GM12878 (cell line): ENCODE measurements around the gene ERC1. TPM values are rescaled to one million over a fixed set of nuclear protein-coding genes. Genes with fewer than 3 reads are reported as not detected.

ENCODE experiments used
- ATAC-seq: fragments of 200-7000 bp; cut with Tn5 transposase; 3 replicates; pipeline ENCODE4 v1.9.1; 2020; ENCODE audit warnings: mild to moderate bottlenecking, moderate library complexity
- BruUV-seq: library from RNA; stranded (reverse); fragments of 400-500 nt; replicated peaks from 2 replicates; lab custom pipeline; 2021; lab: Mats Ljungman, UMichigan
- CTCF ChIA-PET: fragments of 300-600 bp; sonication (Branson Sonifier 250); formaldehyde crosslinking; extraction: SDS; loops from one replicate; lab custom pipeline; 2021; ENCODE audit warnings: inconsistent platforms; lab: Yijun Ruan, JAX
- POLR2A ChIA-PET: fragments of 350-600 bp; formaldehyde crosslinking; extraction: SDS; loops from one replicate; lab custom pipeline; 2021; ENCODE audit warnings: inconsistent platforms; lab: Charles Lee
- RAD21 ChIA-PET: fragments of 300-600 bp; sonication (Branson Sonifier 250); formaldehyde crosslinking; loops from one replicate; lab custom pipeline; 2023; ENCODE audit warnings: antibody characterized with exemption; ENCODE audit not compliant: unreplicated experiment; lab: Charles Lee
- SMC1A ChIA-PET: fragments of 300-600 bp; sonication (Branson Sonifier 250); formaldehyde crosslinking; loops from one replicate; lab custom pipeline; 2023; ENCODE audit not compliant: unreplicated experiment, uncharacterized antibody; lab: Charles Lee
- DNase-seq: peaks from one replicate; pipeline ENCODE4 v3.0.0-alpha.2; 2011; ENCODE audit warnings: low read depth, low spot score
- FAIRE-seq: peaks from 3 replicates; lab custom pipeline; 2011; peaks lifted over from hg19 to GRCh38; lab: Jason Lieb, UNC
- H2AFZ ChIP-seq: 2 replicates; pipeline ENCODE4 v1.6.0; 2011; ENCODE audit warnings: low read depth, low read length, control low read depth; ENCODE audit not compliant: control insufficient read depth
- H3K27ac ChIP-seq: 2 replicates; pipeline ENCODE4 v1.5.1; 2011; ENCODE audit warnings: control low read depth; ENCODE audit not compliant: control insufficient read depth, insufficient read depth
- H3K27me3 ChIP-seq, 2 experiments: replicated peaks in 1 of 2; 2 replicates each; pipeline versions ENCODE4 v1.6.0 to v1.6.1; 2011; ENCODE audit warnings: low read length in 1 of 2; ENCODE audit not compliant: control insufficient read depth in 2 of 2, insufficient read depth in 2 of 2
- H3K36me3 ChIP-seq, 2 experiments: 2 replicates each; pipeline ENCODE4 v1.5.1; 2011; ENCODE audit warnings: low read length in 1 of 2; ENCODE audit not compliant: control insufficient read depth in 2 of 2, insufficient read depth in 2 of 2
- H3K4me1 ChIP-seq: 2 replicates; pipeline ENCODE4 v1.6.1; 2011; ENCODE audit warnings: mild to moderate bottlenecking, low read length, moderate library complexity, mixed read lengths; ENCODE audit not compliant: control insufficient read depth, insufficient read depth
- H3K4me2 ChIP-seq: 2 replicates; pipeline ENCODE4 v1.6.0; 2011; ENCODE audit warnings: control low read depth; ENCODE audit not compliant: control insufficient read depth, insufficient read depth
- H3K4me3 ChIP-seq: fragments of 200-600 bp; sonication (generic); 2 replicates; pipeline ENCODE4 v1.5.1; 2016
- H3K79me2 ChIP-seq: 2 replicates; pipeline ENCODE4 v1.6.0; 2011; ENCODE audit warnings: low read length; ENCODE audit not compliant: control insufficient read depth, insufficient read depth
- H3K9ac ChIP-seq: 2 replicates; pipeline ENCODE4 v1.8.0; 2011; ENCODE audit warnings: low read length, control low read depth, mixed read lengths; ENCODE audit not compliant: control insufficient read depth, insufficient read depth
- H3K9me3 ChIP-seq: replicated peaks from 3 replicates; pipeline ENCODE4 v1.5.1; 2011; ENCODE audit warnings: mild to moderate bottlenecking, low read length; ENCODE audit not compliant: control insufficient read depth, insufficient read depth
- H4K20me1 ChIP-seq: 2 replicates; pipeline ENCODE4 v1.6.0; 2011; ENCODE audit not compliant: control insufficient read depth, insufficient read depth
- CBFB ChIP-seq: IDR thresholded peaks from 2 replicates; pipeline ENCODE4 v1.6.1; 2016; ENCODE audit warnings: antibody characterized with exemption, low read depth
- CEBPB ChIP-seq, 2 experiments: fragments of 150-350 bp in 1 of 2; IDR thresholded peaks; 2 replicates each; pipeline ENCODE4 v1.6.1; 2012 to 2014; ENCODE audit warnings: low read depth in 2 of 2, low read length in 2 of 2, borderline replicate concordance in 1 of 2, inconsistent platforms in 1 of 2
- CREB1 ChIP-seq: IDR thresholded peaks from 2 replicates; pipeline ENCODE4 v1.6.1; 2012; ENCODE audit warnings: low read depth, mild to moderate bottlenecking, inconsistent platforms
- ESRRA ChIP-seq: IDR thresholded peaks from 2 replicates; pipeline ENCODE4 v1.6.1; 2012; ENCODE audit warnings: mild to moderate bottlenecking, low read length, improper control_type of control experiment
- JUND ChIP-seq: IDR thresholded peaks from 2 replicates; pipeline ENCODE4 v1.6.1; 2012; ENCODE audit warnings: low read depth, mild to moderate bottlenecking, low read length, improper control_type of control experiment, moderate library complexity
- NFIC ChIP-seq: IDR thresholded peaks from 2 replicates; pipeline ENCODE4 v1.6.1; 2012; ENCODE audit warnings: low read depth, mild to moderate bottlenecking, inconsistent platforms, low read length, moderate library complexity
- NFXL1 ChIP-seq: fragments of 450-650 bp; IDR thresholded peaks from 2 replicates; pipeline ENCODE4 v1.6.1; 2017; ENCODE audit warnings: antibody characterized with exemption, mild to moderate bottlenecking, borderline replicate concordance
- NFYA ChIP-seq: IDR thresholded peaks from 2 replicates; pipeline ENCODE4 v1.6.1; 2011; ENCODE audit warnings: low read depth, mild to moderate bottlenecking, low read length, improper control_type of control experiment, borderline replicate concordance
- PAX8 ChIP-seq: fragments of 450-650 bp; IDR thresholded peaks from 2 replicates; pipeline ENCODE4 v1.6.1; 2017; ENCODE audit warnings: mild to moderate bottlenecking, moderate library complexity
- SMAD1 ChIP-seq: fragments of 450-650 bp; IDR thresholded peaks from 2 replicates; pipeline ENCODE4 v1.6.1; 2018; ENCODE audit warnings: mild to moderate bottlenecking, low read depth; ENCODE audit not compliant: partially characterized antibody
- SMAD5 ChIP-seq: IDR thresholded peaks from 2 replicates; pipeline ENCODE4 v1.6.1; 2016; ENCODE audit warnings: antibody characterized with exemption, low read depth
- ZNF217 ChIP-seq: fragments of 450-650 bp; IDR thresholded peaks from 2 replicates; pipeline ENCODE4 v1.6.1; 2017; ENCODE audit warnings: antibody characterized with exemption, mild to moderate bottlenecking
- WGBS: methylation state at CpG from one replicate; pipeline ENCODE4 v1.1.6; 2016; ENCODE audit warnings: low lambda C conversion rate; ENCODE audit not compliant: insufficient replicate concordance, insufficient coverage; ENCODE audit errors: missing lambda C conversion rate; 5-methylcytosine and 5-hydroxymethylcytosine counted together
- in situ Hi-C: fragments of 300-500 bp; cut with MboI; formaldehyde crosslinking; loops from 9 replicates; pipeline ENCODE4 v1.14.3; 2018; ENCODE audit warnings: mixed read lengths
- intact Hi-C: fragments of 100-400 bp; cut with micrococcal nuclease; formaldehyde crosslinking; loops from one replicate; pipeline ENCODE4 v1.14.2; 2022; ENCODE audit not compliant: unreplicated experiment
- polyA plus RNA-seq, 11 experiments: library from polyadenylated mRNA; depleted of rRNA in 4 of 11; unstranded in 6 of 11; stranded (reverse) in 5 of 11; fragments of >200 nt; fragmentation: Nextera tagmentation in 4 of 11; fragmentation: Illumina TruSeq in 1 of 11; extraction: Ambion mirVana in 4 of 11; extraction: Trizol in 1 of 11; gene quantifications; 1 replicate in 1 of 11; 2 replicates in 10 of 11; pipeline versions ENCODE4 v1.2.1 to v1.2.3, GENCODE V29; 2011 to 2016; ENCODE audit warnings: inconsistent platforms in 2 of 11, missing spikeins in 2 of 11, low read depth in 1 of 11
- total RNA-seq, 4 experiments: library from RNA; depleted of rRNA in 3 of 4; stranded (reverse); fragments of >200 nt in 3 of 4; fragmentation: Illumina TruSeq in 1 of 4; extraction: Trizol in 1 of 4; gene quantifications; 2 replicates each; pipeline versions ENCODE4 v1.2.1 to v1.2.3, GENCODE V29; 2013 to 2021

Gene ERC1
- total and polyA plus RNA-seq, 10 of the 15 experiments (the other 5 are each of a cell fraction or from before 2014, with no cell fraction given): 0.75 to 8.0 (median 5.0) TPM

GRCh38 chr12:1528791-1529190 is 537.8 kb downstream of the ERC1 start:
- Histone ChIP-seq H3K4me1 (peaks cover 23% of the 10 kb centered on the region), H3K36me3 (no peaks in the 10 kb centered on the region), H3K27ac (no peak overlapping the region), H3K4me3 (no peak overlapping the region), H3K4me2 (no peak overlapping the region), H3K79me2 (peaks cover 27% of the 10 kb centered on the region), H3K27me3 (peaks cover 0 to 5% of the 10 kb centered on the region in 2 experiments; a peak in 1 of 4 replicates), H3K9ac (no peak overlapping the region), H2AFZ (no peak overlapping the region), H4K20me1 (no peaks in the 10 kb centered on the region), H3K9me3 (no peaks in the 10 kb centered on the region)
- FAIRE-seq (no peak), DNase-seq (no peak), ATAC-seq (no peak)
- intact Hi-C loops (no loop called here), in situ Hi-C loops (no loop called here)
- ChIA-PET CTCF (interaction anchor here (1.2 to 5.1 kb wide), 6 partner anchors 9 to 411 kb away, joined by 3 to 34 read pairs (median 5); no protein-coding TSS in a partner anchor), RAD21 (interaction anchor here (0.8 to 2.6 kb wide), 5 partner anchors 11 to 411 kb away, joined by 3 to 10 read pairs (median 3); no protein-coding TSS in a partner anchor), SMC1A (interaction anchor here (0.8 to 4.6 kb wide), 3 partner anchors 33 to 411 kb away, joined by 3 to 20 read pairs (median 20); no protein-coding TSS in a partner anchor), POLR2A (interaction anchor here (0.6 to 1.3 kb wide), 7 partner anchors 32 to 656 kb away, joined by 3 to 5 read pairs (median 4); no protein-coding TSS in a partner anchor)
- TF ChIP-seq CBFB: no peak
- TF ChIP-seq NFXL1: no peak
- TF ChIP-seq SMAD1: no peak
- TF ChIP-seq PAX8: no peak
- no peak for TF ChIP-seq NFIC
- TF ChIP-seq NFYA: no peak
- TF ChIP-seq CREB1: no peak
- no peak for TF ChIP-seq ZNF217
- no peak for TF ChIP-seq ESRRA
- no peak for TF ChIP-seq JUND
- no peak for TF ChIP-seq SMAD5
- TF ChIP-seq CEBPB (IDR thresholded peaks at IDR 0.05; ENCODE audit: borderline replicate concordance in 1 of 2, low read depth in 2 of 2, low read length in 2 of 2): no peak
- no TSS peak for BruUV-seq
- 82% methylated on average over 3 of the region's 3 CpGs for WGBS
